DOHH2 (cell line): ENCODE results near the gene DUSP28.

ENCODE experiments used
- H3F3A ChIP-seq: fragments of 200-600 bp; sonication (generic), shearing (Covaris generic); 2 replicates; pipeline ENCODE4 v1.6.0; 2016; ENCODE audit warnings: antibody characterized with exemption, mild to moderate bottlenecking; ENCODE audit not compliant: control insufficient read depth, insufficient read depth
- H3K27ac ChIP-seq: fragments of 200-600 bp; sonication (generic); 2 replicates; pipeline ENCODE4 v1.5.1; 2014; ENCODE audit warnings: low read depth, mild to moderate bottlenecking, low read length, moderate library complexity
- H3K27me3 ChIP-seq: fragments of 200-600 bp; sonication (generic); 2 replicates; pipeline ENCODE4 v1.6.1; 2014; ENCODE audit warnings: mild to moderate bottlenecking, low read length, mixed read lengths; ENCODE audit not compliant: control insufficient read depth
- H3K36me3 ChIP-seq: fragments of 200-600 bp; sonication (generic); 2 replicates; pipeline ENCODE4 v1.6.1; 2014; ENCODE audit warnings: mild to moderate bottlenecking, low read length, moderate library complexity, mixed read lengths; ENCODE audit not compliant: control insufficient read depth
- H3K4me1 ChIP-seq: fragments of 200-600 bp; sonication (generic); 2 replicates; pipeline ENCODE4 v1.6.1; 2014; ENCODE audit warnings: mild to moderate bottlenecking, low read length, mixed read lengths; ENCODE audit not compliant: control insufficient read depth
- H3K4me2 ChIP-seq: fragments of 200-600 bp; sonication (generic); 2 replicates; pipeline ENCODE4 v1.6.0; 2014; ENCODE audit warnings: mild to moderate bottlenecking, low read length, moderate library complexity
- H3K4me3 ChIP-seq: fragments of 200-600 bp; sonication (generic); 2 replicates; pipeline ENCODE4 v1.5.1; 2014; ENCODE audit warnings: mild to moderate bottlenecking, low read length, mixed read lengths
- H3K79me2 ChIP-seq: fragments of 200-600 bp; sonication (generic); 2 replicates; pipeline ENCODE4 v1.6.1; 2014; ENCODE audit warnings: mild to moderate bottlenecking, low read length, mixed read lengths; ENCODE audit not compliant: control insufficient read depth
- H3K9me2 ChIP-seq: fragments of 200-600 bp; sonication (generic); replicated peaks from 2 replicates; pipeline ENCODE4 v1.6.1; 2014; ENCODE audit warnings: mild to moderate bottlenecking, low read length, mixed read lengths; ENCODE audit not compliant: control insufficient read depth
- H3K9me3 ChIP-seq: fragments of 200-600 bp; sonication (generic); 2 replicates; pipeline ENCODE4 v1.6.1; 2014; ENCODE audit warnings: antibody characterized with exemption, low read length, mixed read lengths; ENCODE audit not compliant: control insufficient read depth, insufficient read depth
- H4K20me1 ChIP-seq: fragments of 200-600 bp; sonication (generic); 2 replicates; pipeline ENCODE4 v1.6.0; 2014; ENCODE audit warnings: low read depth, mild to moderate bottlenecking, antibody characterized with exemption, low read length, moderate library complexity; ENCODE audit not compliant: control insufficient read depth, insufficient read depth
- EZH2phosphoT487 ChIP-seq: fragments of 200-600 bp; sonication (generic); IDR thresholded peaks from 2 replicates; pipeline ENCODE4 v1.6.1; 2017; ENCODE audit warnings: borderline replicate concordance, mild to moderate bottlenecking, antibody characterized with exemption, low read length, moderate library complexity, mixed read lengths
- TF ChIP-seq, protein P1 (sequence below): fragments of 200-600 bp; sonication (generic); IDR thresholded peaks from one replicate; pipeline ENCODE4 v1.5.1; 2014; ENCODE audit warnings: antibody characterized with exemption, mild to moderate bottlenecking, low read depth, low read length; ENCODE audit not compliant: poor library complexity, severe bottlenecking

DUSP28 gene

DNA sequence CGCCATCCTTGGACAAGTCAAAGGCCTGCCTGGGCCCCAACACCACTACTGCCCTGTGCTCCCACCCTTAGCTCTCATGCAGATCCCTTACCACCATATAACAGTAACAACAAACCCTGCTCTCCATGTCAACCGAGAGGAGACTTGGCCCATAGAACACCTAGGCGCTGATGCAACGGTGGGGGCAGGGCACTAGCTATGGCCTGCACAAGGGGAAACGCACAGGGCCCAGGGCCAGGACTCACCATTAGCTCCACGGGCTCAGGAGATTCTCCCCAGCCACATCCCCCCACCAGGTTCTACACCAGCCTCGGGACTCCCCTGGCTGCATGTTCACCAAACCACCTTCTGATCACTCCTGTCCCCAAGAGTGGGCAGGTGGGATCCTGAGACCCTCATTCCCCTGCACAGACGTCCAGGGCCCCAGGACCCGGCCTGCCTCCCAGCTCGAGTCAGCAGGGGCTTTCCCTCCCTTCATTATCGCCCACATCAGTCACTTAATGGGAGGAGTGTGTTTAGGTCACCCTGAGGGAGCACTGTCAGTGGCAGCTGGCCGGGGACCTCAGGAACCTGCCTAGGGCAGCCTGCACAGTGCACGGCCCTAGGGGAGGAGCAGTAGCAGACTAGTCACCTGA lies 31.6 kb upstream of the DUSP28 start:
- no peak for TF ChIP-seq EZH2phosphoT487
- TF ChIP-seq, protein P1, sequence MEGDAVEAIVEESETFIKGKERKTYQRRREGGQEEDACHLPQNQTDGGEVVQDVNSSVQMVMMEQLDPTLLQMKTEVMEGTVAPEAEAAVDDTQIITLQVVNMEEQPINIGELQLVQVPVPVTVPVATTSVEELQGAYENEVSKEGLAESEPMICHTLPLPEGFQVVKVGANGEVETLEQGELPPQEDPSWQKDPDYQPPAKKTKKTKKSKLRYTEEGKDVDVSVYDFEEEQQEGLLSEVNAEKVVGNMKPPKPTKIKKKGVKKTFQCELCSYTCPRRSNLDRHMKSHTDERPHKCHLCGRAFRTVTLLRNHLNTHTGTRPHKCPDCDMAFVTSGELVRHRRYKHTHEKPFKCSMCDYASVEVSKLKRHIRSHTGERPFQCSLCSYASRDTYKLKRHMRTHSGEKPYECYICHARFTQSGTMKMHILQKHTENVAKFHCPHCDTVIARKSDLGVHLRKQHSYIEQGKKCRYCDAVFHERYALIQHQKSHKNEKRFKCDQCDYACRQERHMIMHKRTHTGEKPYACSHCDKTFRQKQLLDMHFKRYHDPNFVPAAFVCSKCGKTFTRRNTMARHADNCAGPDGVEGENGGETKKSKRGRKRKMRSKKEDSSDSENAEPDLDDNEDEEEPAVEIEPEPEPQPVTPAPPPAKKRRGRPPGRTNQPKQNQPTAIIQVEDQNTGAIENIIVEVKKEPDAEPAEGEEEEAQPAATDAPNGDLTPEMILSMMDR: no peak
- no peaks in the 10 kb centered on the region for H4K20me1 ChIP-seq
- H3K4me3 ChIP-seq: no peak overlapping the region
- H3K79me2 ChIP-seq: 0 out of 2 replicates have a peak, but pooled peaks cover 2% of the 10 kb centered on the region
- peaks cover 50% of the 10 kb centered on the region for H3K9me3 ChIP-seq
- no peaks in the 10 kb centered on the region for H3F3A ChIP-seq
- H3K4me2 ChIP-seq: no peak overlapping the region
- H3K36me3 ChIP-seq: peaks cover 89% of the 10 kb centered on the region
- no peak overlapping the region for H3K27ac ChIP-seq
- no peaks in the 10 kb centered on the region for H3K4me1 ChIP-seq
- H3K9me2 ChIP-seq: no peaks in the 10 kb centered on the region
- no peaks in the 10 kb centered on the region for H3K27me3 ChIP-seq

DNA sequence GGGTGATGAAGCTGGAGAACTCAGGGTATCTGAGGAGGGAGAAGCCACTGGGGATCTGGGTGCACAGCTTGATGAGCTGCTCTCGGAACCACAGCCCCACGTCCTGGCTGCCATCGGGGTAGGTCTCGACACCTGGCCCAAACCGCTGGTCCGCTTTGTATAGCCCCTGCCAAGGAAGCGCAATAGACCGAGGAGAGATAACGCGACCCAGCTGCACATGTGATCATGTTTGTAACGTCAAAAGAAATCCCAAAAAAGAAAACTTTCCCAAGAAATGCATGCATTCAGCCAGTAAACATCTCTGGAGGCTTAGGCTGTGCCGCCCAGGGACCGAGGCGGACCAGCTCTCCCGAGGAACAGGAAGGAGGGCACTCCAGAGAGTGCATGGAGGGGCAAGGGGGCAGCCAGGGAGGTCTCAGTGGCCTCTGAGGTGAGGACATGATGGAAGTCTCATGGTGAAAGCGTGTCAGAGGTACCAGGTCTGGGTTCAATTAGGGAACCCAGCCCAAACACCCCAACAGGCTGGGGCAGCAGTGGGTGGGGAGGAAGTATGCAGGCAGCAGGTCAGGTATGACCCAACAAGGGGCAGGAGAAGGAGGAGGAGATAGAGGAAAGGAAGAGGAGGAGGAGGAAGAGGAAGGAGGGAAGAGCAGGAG lies 30.7 kb upstream of the DUSP28 start:
- Histone ChIP-seq H3K79me2 (0 out of 2 replicates have a peak, but pooled peaks cover 2% of the 10 kb centered on the region), H3K27me3 (no peaks in the 10 kb centered on the region), H3K4me2 (no peak overlapping the region), H3K4me3 (no peak overlapping the region), H3K4me1 (no peaks in the 10 kb centered on the region), H3K36me3 (peaks cover 89% of the 10 kb centered on the region), H3F3A (no peaks in the 10 kb centered on the region), H3K27ac (no peak overlapping the region), H3K9me3 (peaks cover 48% of the 10 kb centered on the region), H4K20me1 (no peaks in the 10 kb centered on the region), H3K9me2 (no peaks in the 10 kb centered on the region)
- TF ChIP-seq EZH2phosphoT487: no peak
- TF ChIP-seq, protein P1: no peak

DNA sequence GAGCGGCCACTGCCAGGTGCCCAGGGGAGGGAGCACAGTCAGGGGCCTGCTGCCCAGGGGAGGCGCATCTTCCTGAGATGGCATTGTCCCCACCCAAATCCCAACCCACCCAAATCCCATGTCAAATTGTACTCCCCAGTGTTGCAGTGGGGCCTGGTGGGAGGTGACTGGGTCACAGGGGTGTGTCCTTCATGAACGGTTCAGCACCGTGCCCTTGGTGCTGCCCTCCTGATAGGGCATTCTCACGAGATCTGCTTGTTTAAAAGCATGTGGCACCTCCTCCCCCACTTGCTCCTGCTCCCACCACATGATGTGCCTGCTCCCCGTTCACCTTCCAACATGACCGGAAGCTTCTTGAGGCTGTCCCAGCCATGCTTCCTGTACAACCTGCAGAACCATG lies 30.0 kb upstream of the DUSP28 start:
- no peaks in the 10 kb centered on the region for H3F3A ChIP-seq
- no peak overlapping the region for H3K4me2 ChIP-seq
- no peak overlapping the region for H3K4me3 ChIP-seq
- peaks cover 42% of the 10 kb centered on the region for H3K9me3 ChIP-seq
- TF ChIP-seq, protein P1: no peak
- no peak for TF ChIP-seq EZH2phosphoT487
- H3K9me2 ChIP-seq: no peaks in the 10 kb centered on the region
- H4K20me1 ChIP-seq: no peaks in the 10 kb centered on the region
- no peaks in the 10 kb centered on the region for H3K27me3 ChIP-seq
- H3K36me3 ChIP-seq: peaks cover 89% of the 10 kb centered on the region
- no peaks in the 10 kb centered on the region for H3K4me1 ChIP-seq
- peaks cover 5% of the 10 kb centered on the region; the same call in 1 of the 2 replicates for H3K79me2 ChIP-seq
- H3K27ac ChIP-seq: no peak overlapping the region
